HCT116 (cell line): ENCODE data around the gene THAP10. TPM values are rescaled to one million over a fixed set of nuclear protein-coding genes. Genes with fewer than 3 reads are reported as not detected.
"Not testable (repeated sequence)": the region's sequence is repeated elsewhere in the genome, so short reads cannot be mapped to it uniquely, and the experiment has no call there.

Experiments used
- ATAC-seq: fragments of 200-7000 bp; cut with Tn5 transposase; 2 replicates; pipeline ENCODE4 v1.9.1; 2020; ENCODE audit warnings: mild to moderate bottlenecking, moderate library complexity
- BruUV-seq: library from RNA; stranded (reverse); fragments of 400-500 nt; replicated peaks from 2 replicates; lab custom pipeline; 2021; lab: Mats Ljungman, UMichigan
- CTCF ChIA-PET: fragments of 300-600 bp; sonication (Branson Sonifier 250); formaldehyde crosslinking; loops from one replicate; lab custom pipeline; 2021; ENCODE audit warnings: antibody characterized with exemption; lab: Charles Lee
- POLR2A ChIA-PET: fragments of 300-600, 350-600 bp; sonication (Branson Sonifier 250); formaldehyde crosslinking; loops from one replicate; lab custom pipeline; 2021; ENCODE audit warnings: antibody characterized with exemption; lab: Charles Lee
- RAD21 ChIA-PET, 2 experiments: fragments of 300-600 bp; sonication (Branson Sonifier 250); formaldehyde crosslinking; loops; one replicate each; lab custom pipeline; 2023; ENCODE audit warnings: low total read pairs in 2 of 2; ENCODE audit not compliant: uncharacterized antibody in 2 of 2, unreplicated experiment in 2 of 2, low non-redundant PET in 1 of 2; lab: Charles Lee
- DNase-seq: peaks from one replicate; pipeline ENCODE4 v3.0.0-alpha.2; 2010; ENCODE audit warnings: low read depth, low spot score
- H2AFZ ChIP-seq: fragments of 200-600 bp; shearing (Covaris generic), sonication (generic); 2 replicates; pipeline ENCODE4 v1.6.1; 2017; ENCODE audit warnings: low read depth, mixed run types, mixed read lengths, antibody characterized with exemption, low read length; ENCODE audit not compliant: poor library complexity, severe bottlenecking
- H3K27ac ChIP-seq: 2 replicates; pipeline ENCODE4 v1.5.1; 2012; ENCODE audit warnings: low read depth, low read length
- H3K27me3 ChIP-seq: fragments of 200-600 bp; sonication (generic); 2 replicates; pipeline ENCODE4 v1.6.1; 2016; ENCODE audit warnings: mixed run types, low read length, mixed read lengths; ENCODE audit not compliant: insufficient read depth
- H3K36me3 ChIP-seq, 2 experiments: fragments of 200-500 bp in 1 of 2; fragments of 200-600 bp in 1 of 2; sonication (Bioruptor generic) in 1 of 2; sonication (generic) in 1 of 2; 2 replicates each; pipeline versions ENCODE4 v1.5.1 to v1.6.1; 2014 to 2016; ENCODE audit warnings: low read length in 2 of 2, inconsistent platforms in 1 of 2, mixed read lengths in 1 of 2, mixed run types in 1 of 2; ENCODE audit not compliant: insufficient read depth in 2 of 2, control insufficient read depth in 1 of 2
- H3K4me1 ChIP-seq, 2 experiments: fragments of 200-600 bp in 1 of 2; sonication (generic) in 1 of 2; 2 replicates each; pipeline versions ENCODE4 v1.5.1 to v1.6.1; 2012 to 2017; ENCODE audit warnings: low read length in 2 of 2, inconsistent platforms in 1 of 2, mild to moderate bottlenecking in 1 of 2, mixed read lengths in 1 of 2, mixed run types in 1 of 2, moderate library complexity in 1 of 2; ENCODE audit not compliant: insufficient read depth in 2 of 2, control insufficient read depth in 1 of 2
- H3K4me2 ChIP-seq: fragments of 200-600 bp; sonication (generic); 2 replicates; pipeline ENCODE4 v1.6.1; 2017; ENCODE audit warnings: mixed run types, low read length, mixed read lengths
- H3K4me3 ChIP-seq, 2 experiments: fragments of 200-600 bp in 1 of 2; sonication (generic) in 1 of 2; replicated peaks in 1 of 2; 2 replicates each; pipeline ENCODE4 v1.5.1; 2011 to 2016; ENCODE audit warnings: low read length in 2 of 2, control low read depth in 1 of 2, low read depth in 1 of 2, mild to moderate bottlenecking in 1 of 2, mixed read lengths in 1 of 2, mixed run types in 1 of 2
- H3K79me2 ChIP-seq: fragments of 200-600 bp; sonication (generic); 2 replicates; pipeline ENCODE4 v1.6.1; 2017; ENCODE audit warnings: mild to moderate bottlenecking, mixed run types, low read length, moderate library complexity, mixed read lengths; ENCODE audit not compliant: insufficient read depth
- H3K9ac ChIP-seq: fragments of 200-600 bp; sonication (generic); 2 replicates; pipeline ENCODE4 v1.6.1; 2016; ENCODE audit warnings: low read length, mixed read lengths
- H3K9me2 ChIP-seq: fragments of 200-600 bp; sonication (generic), shearing (Covaris generic); 2 replicates; pipeline ENCODE4 v1.6.1; 2017; ENCODE audit warnings: mixed run types, mild to moderate bottlenecking, moderate library complexity; ENCODE audit not compliant: insufficient read depth
- H3K9me3 ChIP-seq, 2 experiments: fragments of 200-500 bp in 1 of 2; fragments of 200-600 bp in 1 of 2; sonication (Bioruptor generic) in 1 of 2; sonication (generic) in 1 of 2; 2 replicates each; pipeline ENCODE4 v1.6.1; 2014 to 2017; ENCODE audit warnings: low read length in 2 of 2, mixed read lengths in 2 of 2, inconsistent platforms in 1 of 2, low read depth in 1 of 2, mild to moderate bottlenecking in 1 of 2, mixed run types in 1 of 2, moderate library complexity in 1 of 2; ENCODE audit not compliant: control insufficient read depth in 1 of 2, insufficient read depth in 1 of 2
- H4K20me1 ChIP-seq: fragments of 200-600 bp; sonication (generic), shearing (Covaris generic); 2 replicates; pipeline ENCODE4 v1.6.1; 2017; ENCODE audit warnings: mixed run types, mild to moderate bottlenecking, moderate library complexity; ENCODE audit not compliant: insufficient read depth
- EGR1 ChIP-seq: IDR thresholded peaks from 2 replicates; pipeline ENCODE4 v1.6.1; 2012; ENCODE audit warnings: low read depth
- EZH2 ChIP-seq: fragments of 200-600 bp; sonication (generic); IDR thresholded peaks from 2 replicates; pipeline ENCODE4 v1.6.1; 2017; ENCODE audit warnings: antibody characterized with exemption, mixed run types
- EZH2phosphoT487 ChIP-seq: fragments of 200-600 bp; IDR thresholded peaks from 2 replicates; pipeline ENCODE4 v1.6.1; 2018; ENCODE audit warnings: antibody characterized with exemption, borderline replicate concordance
- FOSL1 ChIP-seq: IDR thresholded peaks from 2 replicates; pipeline ENCODE4 v1.6.1; 2012; ENCODE audit warnings: low read depth
- RAD21 ChIP-seq: IDR thresholded peaks from 2 replicates; pipeline ENCODE4 v1.6.1; 2012; ENCODE audit warnings: low read depth, mild to moderate bottlenecking
- REST ChIP-seq: IDR thresholded peaks from 2 replicates; pipeline ENCODE4 v1.6.1; 2012; ENCODE audit warnings: low read depth
- ZNF274 ChIP-seq: fragments of 200-500 bp; sonication (Bioruptor generic); IDR thresholded peaks from 2 replicates; pipeline ENCODE4 v1.6.1; 2014; ENCODE audit warnings: mild to moderate bottlenecking, low read depth, low read length, inconsistent platforms
- intact Hi-C: fragments of 100-400 bp; cut with micrococcal nuclease; formaldehyde crosslinking; loops from 2 replicates; pipeline ENCODE4 v1.10.0; 2022
- total RNA-seq: library from RNA; stranded (reverse); gene quantifications from one replicate; pipeline ENCODE4 v1.2.1, GENCODE V29; 2021; ENCODE audit not compliant: unreplicated experiment
- TF ChIP-seq, protein P1 (sequence below): IDR thresholded peaks from 2 replicates; pipeline ENCODE4 v1.6.1; 2011; ENCODE audit warnings: mild to moderate bottlenecking, low read length, moderate library complexity; ENCODE audit not compliant: insufficient replicate concordance; ENCODE audit errors: extremely low read depth
- TF ChIP-seq, protein P2 (sequence below): IDR thresholded peaks from 2 replicates; pipeline ENCODE4 v1.6.1; 2012

Gene THAP10
- total RNA-seq, 1 experiment from 2014 or later = 2.8 TPM

DNA sequence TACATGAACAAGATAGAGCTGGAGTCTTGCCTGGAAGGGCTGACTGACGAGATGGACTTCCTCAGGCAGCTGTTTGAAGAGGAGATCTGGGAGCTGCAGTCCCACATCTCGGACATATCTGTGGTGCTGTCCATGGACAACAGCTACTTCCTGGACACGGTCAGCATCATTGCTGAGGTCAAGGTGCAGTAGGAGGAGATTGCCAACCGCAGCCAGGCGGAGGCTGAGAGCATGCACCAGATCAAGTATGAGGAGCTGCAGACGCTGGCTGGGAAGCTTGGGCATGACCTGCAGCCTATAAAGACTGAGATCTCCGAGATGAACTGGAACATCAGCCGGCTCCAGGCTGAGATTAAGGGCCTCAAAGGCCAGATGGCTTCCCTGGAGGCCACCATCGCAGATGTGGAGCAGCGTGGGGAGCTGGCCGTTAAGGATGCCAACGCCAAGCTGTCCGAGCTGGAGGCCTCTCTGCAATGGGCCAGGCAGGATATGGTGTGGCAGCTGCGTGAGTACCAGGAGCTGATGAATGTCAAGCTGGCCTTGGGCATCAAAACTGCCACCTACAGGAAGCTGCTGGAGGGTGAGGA is 32.8 kb downstream of the THAP10 start:
- ChIA-PET CTCF (interaction anchor here (1.0 kb wide), 1 partner anchor 15 kb away, joined by 4 read pairs; no protein-coding TSS in a partner anchor), POLR2A (no interaction called here), RAD21 (no interaction called here)
- no peaks in the 10 kb centered on the region for H3K27me3 ChIP-seq
- H2AFZ ChIP-seq = no peak overlapping the region
- H3K4me3 ChIP-seq = no peak overlapping the region
- no peaks in the 10 kb centered on the region for H3K36me3 ChIP-seq
- DNase-seq (no peak), ATAC-seq (no peak)
- no peak overlapping the region for H3K9ac ChIP-seq
- H3K79me2 ChIP-seq = no peaks in the 10 kb centered on the region
- TF ChIP-seq, protein P1, sequence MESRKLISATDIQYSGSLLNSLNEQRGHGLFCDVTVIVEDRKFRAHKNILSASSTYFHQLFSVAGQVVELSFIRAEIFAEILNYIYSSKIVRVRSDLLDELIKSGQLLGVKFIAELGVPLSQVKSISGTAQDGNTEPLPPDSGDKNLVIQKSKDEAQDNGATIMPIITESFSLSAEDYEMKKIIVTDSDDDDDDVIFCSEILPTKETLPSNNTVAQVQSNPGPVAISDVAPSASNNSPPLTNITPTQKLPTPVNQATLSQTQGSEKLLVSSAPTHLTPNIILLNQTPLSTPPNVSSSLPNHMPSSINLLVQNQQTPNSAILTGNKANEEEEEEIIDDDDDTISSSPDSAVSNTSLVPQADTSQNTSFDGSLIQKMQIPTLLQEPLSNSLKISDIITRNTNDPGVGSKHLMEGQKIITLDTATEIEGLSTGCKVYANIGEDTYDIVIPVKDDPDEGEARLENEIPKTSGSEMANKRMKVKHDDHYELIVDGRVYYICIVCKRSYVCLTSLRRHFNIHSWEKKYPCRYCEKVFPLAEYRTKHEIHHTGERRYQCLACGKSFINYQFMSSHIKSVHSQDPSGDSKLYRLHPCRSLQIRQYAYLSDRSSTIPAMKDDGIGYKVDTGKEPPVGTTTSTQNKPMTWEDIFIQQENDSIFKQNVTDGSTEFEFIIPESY = no peak
- TF ChIP-seq ZNF274 (no peak), EGR1 (no peak), RAD21 (no peak), FOSL1 (no peak), EZH2 (no peak), REST (no peak), EZH2phosphoT487 (no peak)
- TF ChIP-seq, protein P2, sequence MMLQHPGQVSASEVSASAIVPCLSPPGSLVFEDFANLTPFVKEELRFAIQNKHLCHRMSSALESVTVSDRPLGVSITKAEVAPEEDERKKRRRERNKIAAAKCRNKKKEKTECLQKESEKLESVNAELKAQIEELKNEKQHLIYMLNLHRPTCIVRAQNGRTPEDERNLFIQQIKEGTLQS = no peak
- H3K9me2 ChIP-seq = no peaks in the 10 kb centered on the region
- H3K4me1 ChIP-seq = peaks cover 4 to 22% of the 10 kb centered on the region in 2 experiments; a peak in 3 of 4 replicates
- no peak overlapping the region for H3K4me2 ChIP-seq
- no peaks in the 10 kb centered on the region for H4K20me1 ChIP-seq
- intact Hi-C loops = no loop called here
- no peaks in the 10 kb centered on the region for H3K9me3 ChIP-seq
- no peak overlapping the region for H3K27ac ChIP-seq
- BruUV-seq = no TSS peak

DNA sequence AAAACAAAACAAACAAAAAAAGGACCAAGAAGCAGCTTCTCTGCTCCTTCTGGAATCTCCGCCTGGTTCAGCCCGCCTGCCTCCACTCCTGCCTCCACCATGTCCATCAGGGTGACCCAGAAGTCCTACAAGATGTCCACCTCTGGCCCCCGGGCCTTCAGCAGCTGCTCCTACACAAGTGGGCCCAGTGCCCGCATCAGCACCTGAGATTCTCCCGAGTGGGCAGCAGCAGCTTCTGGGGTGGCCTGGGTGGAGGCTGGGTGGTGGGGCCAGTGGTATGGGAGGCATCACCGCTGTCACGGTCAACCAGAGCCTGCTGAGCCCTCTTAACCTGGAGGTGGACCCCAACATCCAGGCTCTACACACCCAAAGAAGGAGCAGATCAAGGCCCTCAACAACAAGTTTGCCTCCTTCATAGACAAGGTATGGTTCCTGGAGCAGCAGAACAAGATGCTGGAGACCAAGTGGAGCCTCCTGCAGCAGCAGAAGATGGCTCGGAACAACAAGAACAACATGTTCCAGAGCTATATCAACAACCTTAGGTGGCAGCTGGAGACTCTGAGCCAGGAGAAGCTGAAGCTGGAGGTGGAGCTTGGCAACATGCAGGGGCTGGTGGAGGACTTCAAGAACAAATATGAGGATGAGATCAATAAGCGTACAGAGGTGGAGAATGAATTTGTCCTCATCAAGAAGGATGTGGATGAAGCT is 33.5 kb downstream of the THAP10 start:
- H3K4me1 ChIP-seq = peaks cover 4 to 19% of the 10 kb centered on the region in 2 experiments; a peak in 3 of 4 replicates
- H3K9me2 ChIP-seq, H3K9me3 ChIP-seq, DNase-seq, H3K9ac ChIP-seq, H3K36me3 ChIP-seq, POLR2A ChIA-PET, H3K4me3 ChIP-seq, H3K4me2 ChIP-seq, H3K79me2 ChIP-seq, H3K27me3 ChIP-seq, intact Hi-C loops, H2AFZ ChIP-seq, ATAC-seq, BruUV-seq, H3K27ac ChIP-seq, H4K20me1 ChIP-seq, RAD21 ChIA-PET: not testable (repeated sequence)
- CTCF ChIA-PET = interaction anchor here (1.6 kb wide), 1 partner anchor 34 kb away, joined by 4 read pairs; no protein-coding TSS in a partner anchor
